Measurements from ENCODE around the gene ATRNL1. TPM values are rescaled to one million over a fixed set of nuclear protein-coding genes. Genes with fewer than 3 reads are reported as not detected.

Gene ATRNL1
- total and polyA plus RNA-seq, 2 experiments from 2014 or later, result 4.8 to 29.7 TPM

GRCh38 chr10:115390607-115391006 lies 297.4 kb downstream of the ATRNL1 start:
- Mint-ChIP-seq H3K9me3 (no peaks in the 10 kb centered on the region; the same call in 2 of the 3 replicates), H3K4me3 (no peak overlapping the region), H3K27me3 (ENCODE audit: insufficient read depth, low read depth, poor library complexity) (no peaks in the 10 kb centered on the region), H3K27ac (no peak overlapping the region), H3K36me3 (ENCODE audit: low read depth) (no peaks in the 10 kb centered on the region), H3K4me1 (peaks cover 14% of the 10 kb centered on the region)
- no peaks in the 10 kb centered on the region for H3K36me3 ChIP-seq (ENCODE audit: insufficient read depth)
- H3K9me2 ChIP-seq (ENCODE audit: insufficient read depth), result no peaks in the 10 kb centered on the region
- no peaks in the 10 kb centered on the region for H3K4me1 ChIP-seq (ENCODE audit: insufficient read depth)
- DNase-seq (ENCODE audit: low spot score) (no peak), ATAC-seq (no peak)
- H3K4me3 ChIP-seq, result no peak overlapping the region
- TF ChIP-seq EZH2phosphoT487 (IDR thresholded peaks at IDR 0.05; ENCODE audit: unreplicated experiment) (no peak), ZNF331 (CRISPR knock-in tag; IDR thresholded peaks at IDR 0.05; ENCODE audit: low read depth) (no peak), ZNF114 (CRISPR knock-in tag; IDR thresholded peaks at IDR 0.05) (no peak), EZH2 (IDR thresholded peaks at IDR 0.05; ENCODE audit: low read depth, unreplicated experiment) (no peak), NANOG (IDR thresholded peaks at IDR 0.05; ENCODE audit: borderline replicate concordance) (no peak), ZNF462 (CRISPR knock-in tag; IDR thresholded peaks at IDR 0.05) (no peak), CREB1 (CRISPR knock-in tag; IDR thresholded peaks at IDR 0.05; ENCODE audit: low read depth) (no peak), JUNB (IDR thresholded peaks at IDR 0.05; ENCODE audit: unreplicated experiment) (no peak), POLR2AphosphoS5 (IDR thresholded peaks at IDR 0.05; ENCODE audit: low read depth) (no peak), STAT1 (IDR thresholded peaks at IDR 0.05; ENCODE audit: unreplicated experiment) (no peak), ETS1 (IDR thresholded peaks at IDR 0.05) (no peak), REST (IDR thresholded peaks at IDR 0.05; ENCODE audit: unreplicated experiment) (no peak)
- no peaks in the 10 kb centered on the region for H3F3A ChIP-seq (replicated peaks; ENCODE audit: low read depth)
- no peak overlapping the region for H3K4me2 ChIP-seq
- no peak overlapping the region for H2AFZ ChIP-seq
- H4K20me1 ChIP-seq (replicated peaks; ENCODE audit: insufficient read depth), result no peaks in the 10 kb centered on the region
- H3K79me2 ChIP-seq (replicated peaks; ENCODE audit: insufficient read depth), result no peaks in the 10 kb centered on the region
- H3K27me3 ChIP-seq (ENCODE audit: insufficient read depth), result no peaks in the 10 kb centered on the region
- no peak overlapping the region for H3K27ac ChIP-seq (ENCODE audit: low read depth)

Data from GM23338 (cell line).